Measurements from ENCODE around the gene PDSS1.
A peak's percentile ranks its signal among the peaks of the same experiment; 100 is the strongest.

PDSS1 gene

GRCh38 chr10:26725837-26726727 is 28.6 kb downstream of the PDSS1 start:
- no peaks in the 10 kb centered on the region for H3K9me3 ChIP-seq (ENCODE audit: control insufficient read depth, insufficient read depth, low read length)
- H3K4me3 ChIP-seq (ENCODE audit: low read depth, low read length) = no peak overlapping the region
- no peaks in the 10 kb centered on the region for H3K4me1 ChIP-seq (ENCODE audit: control insufficient read depth, insufficient read depth, low read length)
- no peaks in the 10 kb centered on the region for H3K27me3 ChIP-seq (ENCODE audit: control insufficient read depth, insufficient read depth, low read length)
- peaks cover 74% of the 10 kb centered on the region for H3K36me3 ChIP-seq (ENCODE audit: control insufficient read depth, insufficient read depth, low read length)
- H3K9ac ChIP-seq (ENCODE audit: low read depth, low read length) = no peak overlapping the region
- no peak overlapping the region for H3K27ac ChIP-seq (ENCODE audit: low read depth, low read length)

DNA sequence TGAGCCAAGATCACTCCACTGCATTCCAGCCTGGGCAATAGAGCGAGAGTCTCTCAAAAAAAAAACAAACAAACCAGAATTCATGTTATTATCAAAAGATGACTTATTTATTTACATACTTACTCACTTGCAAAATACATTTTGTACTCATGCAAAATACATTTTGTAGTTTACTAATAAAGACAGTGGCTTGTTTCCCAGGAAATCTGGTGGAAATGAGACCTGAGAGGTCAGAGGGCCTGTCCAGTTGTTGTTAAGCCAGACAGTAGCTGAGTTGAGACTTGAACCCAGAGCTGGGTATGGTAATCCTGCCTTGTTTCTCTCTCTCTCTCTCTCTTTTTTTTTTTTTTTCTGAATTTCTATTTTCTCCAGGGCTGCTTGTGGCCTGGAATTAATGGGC is 29.5 kb downstream of the PDSS1 start:
- Histone ChIP-seq H3K27me3 (ENCODE audit: control insufficient read depth, insufficient read depth, low read length) (no peaks in the 10 kb centered on the region), H3K9ac (ENCODE audit: low read depth, low read length) (no peak overlapping the region), H3K9me3 (ENCODE audit: control insufficient read depth, insufficient read depth, low read length) (no peaks in the 10 kb centered on the region), H3K4me3 (ENCODE audit: low read depth, low read length) (no peak overlapping the region), H3K36me3 (ENCODE audit: control insufficient read depth, insufficient read depth, low read length) (peaks cover 68% of the 10 kb centered on the region), H3K4me1 (ENCODE audit: control insufficient read depth, insufficient read depth, low read length) (no peaks in the 10 kb centered on the region), H3K27ac (ENCODE audit: low read depth, low read length) (no peak overlapping the region)

- H3K4me1 ChIP-seq (ENCODE audit: control insufficient read depth, insufficient read depth, low read length) = peaks cover under 1% of the 10 kb centered on the region; the same call in 1 of the 2 replicates
- H3K4me3 ChIP-seq (ENCODE audit: low read depth, low read length) = no peak overlapping the region
- no peak overlapping the region for H3K27ac ChIP-seq (ENCODE audit: low read depth, low read length)
- H3K9ac ChIP-seq (ENCODE audit: low read depth, low read length) = no peak overlapping the region
- no peaks in the 10 kb centered on the region for H3K9me3 ChIP-seq (ENCODE audit: control insufficient read depth, insufficient read depth, low read length)
- H3K27me3 ChIP-seq (ENCODE audit: control insufficient read depth, insufficient read depth, low read length) = no peaks in the 10 kb centered on the region
- H3K36me3 ChIP-seq (ENCODE audit: control insufficient read depth, insufficient read depth, low read length) = peaks cover 66% of the 10 kb centered on the region
Observed at GRCh38 chr10:26728957-26729356, 31.5 kb downstream of the PDSS1 start.

GRCh38 chr10:26729395-26729794 is 31.9 kb downstream of the PDSS1 start:
- Histone ChIP-seq H3K4me3 (ENCODE audit: low read depth, low read length) (no peak overlapping the region), H3K36me3 (ENCODE audit: control insufficient read depth, insufficient read depth, low read length) (peaks cover 62% of the 10 kb centered on the region), H3K27me3 (ENCODE audit: control insufficient read depth, insufficient read depth, low read length) (no peaks in the 10 kb centered on the region), H3K9ac (ENCODE audit: low read depth, low read length) (no peak overlapping the region), H3K9me3 (ENCODE audit: control insufficient read depth, insufficient read depth, low read length) (no peaks in the 10 kb centered on the region), H3K27ac (ENCODE audit: low read depth, low read length) (no peak overlapping the region), H3K4me1 (ENCODE audit: control insufficient read depth, insufficient read depth, low read length) (peaks cover 5% of the 10 kb centered on the region; the same call in 1 of the 2 replicates)

DNA sequence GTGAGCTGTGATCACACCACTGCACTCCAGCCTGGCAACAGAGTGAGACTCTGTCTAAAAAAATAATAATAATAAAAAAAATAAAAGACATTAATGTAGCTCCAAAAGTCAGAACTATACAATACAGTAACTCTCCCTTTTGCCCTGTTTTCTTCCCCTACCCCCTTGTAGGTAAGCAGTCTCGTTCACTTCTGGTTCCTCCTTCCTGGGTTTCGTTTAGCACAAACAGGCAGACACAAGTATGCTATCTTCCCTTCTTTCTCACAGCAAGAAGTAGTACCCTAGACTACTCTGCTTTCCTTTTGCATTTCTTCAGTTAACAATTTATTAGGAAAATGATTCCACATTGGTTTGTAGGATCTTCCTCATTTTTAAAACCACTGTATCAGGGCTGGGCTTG is 33.1 kb downstream of the PDSS1 start:
- Histone ChIP-seq H3K4me1 (ENCODE audit: control insufficient read depth, insufficient read depth, low read length) (peaks cover 11% of the 10 kb centered on the region; the same call in 1 of the 2 replicates), H3K27ac (ENCODE audit: low read depth, low read length) (no peak overlapping the region), H3K36me3 (ENCODE audit: control insufficient read depth, insufficient read depth, low read length) (peaks cover 60% of the 10 kb centered on the region), H3K9me3 (ENCODE audit: control insufficient read depth, insufficient read depth, low read length) (no peaks in the 10 kb centered on the region), H3K4me3 (ENCODE audit: low read depth, low read length) (no peak overlapping the region), H3K27me3 (ENCODE audit: control insufficient read depth, insufficient read depth, low read length) (no peaks in the 10 kb centered on the region), H3K9ac (ENCODE audit: low read depth, low read length) (no peak overlapping the region)

DNA sequence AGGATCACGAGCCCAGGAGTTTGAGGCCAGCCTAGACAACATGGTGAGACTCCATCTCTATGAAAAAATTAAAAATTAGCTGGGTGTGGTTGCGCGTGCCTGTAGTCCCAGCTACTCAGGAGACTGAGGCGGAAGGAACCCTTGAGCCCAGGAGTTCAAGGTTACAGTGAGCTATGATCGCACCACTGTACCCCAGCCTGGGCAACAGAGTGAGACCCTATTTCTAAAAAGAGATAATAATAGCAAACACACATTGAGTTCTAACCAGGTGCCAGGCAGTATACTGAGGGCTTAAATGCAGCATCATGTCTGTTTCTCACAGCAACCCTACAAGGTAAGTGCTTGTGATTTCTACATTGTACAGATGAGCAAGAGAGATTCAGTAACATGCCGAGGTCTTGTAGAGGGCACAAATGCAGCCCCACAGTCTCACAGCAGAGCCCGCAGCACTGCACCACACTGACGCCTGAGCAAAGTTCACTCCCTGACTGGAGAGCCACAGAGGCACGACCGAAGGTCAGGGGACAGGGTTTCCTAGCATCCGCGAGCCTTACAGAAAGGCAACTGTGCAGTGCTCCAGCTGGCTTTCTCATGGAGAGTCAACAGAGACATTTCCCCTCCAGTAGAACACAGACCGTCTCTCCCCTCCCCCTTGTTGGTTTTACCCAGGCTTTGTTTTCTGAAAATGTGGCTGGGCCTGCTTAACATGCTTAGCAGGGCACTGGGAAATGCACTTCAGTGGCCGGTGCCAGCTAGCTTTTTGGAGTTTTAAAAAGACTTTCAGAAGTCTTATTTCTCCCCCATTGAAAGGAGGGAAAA is 36.5 kb downstream of the PDSS1 start:
- H3K36me3 ChIP-seq (ENCODE audit: control insufficient read depth, insufficient read depth, low read length) = peaks cover 70% of the 10 kb centered on the region
- H3K27ac ChIP-seq (ENCODE audit: low read depth, low read length) = peak overlapping the region; percentile 83
- H3K4me1 ChIP-seq (ENCODE audit: control insufficient read depth, insufficient read depth, low read length) = peaks cover 11% of the 10 kb centered on the region; the same call in 1 of the 2 replicates
- H3K27me3 ChIP-seq (ENCODE audit: control insufficient read depth, insufficient read depth, low read length) = no peaks in the 10 kb centered on the region
- H3K9me3 ChIP-seq (ENCODE audit: control insufficient read depth, insufficient read depth, low read length) = no peaks in the 10 kb centered on the region
- H3K4me3 ChIP-seq (ENCODE audit: low read depth, low read length) = no peak overlapping the region
- H3K9ac ChIP-seq (ENCODE audit: low read depth, low read length) = no peak overlapping the region

DNA sequence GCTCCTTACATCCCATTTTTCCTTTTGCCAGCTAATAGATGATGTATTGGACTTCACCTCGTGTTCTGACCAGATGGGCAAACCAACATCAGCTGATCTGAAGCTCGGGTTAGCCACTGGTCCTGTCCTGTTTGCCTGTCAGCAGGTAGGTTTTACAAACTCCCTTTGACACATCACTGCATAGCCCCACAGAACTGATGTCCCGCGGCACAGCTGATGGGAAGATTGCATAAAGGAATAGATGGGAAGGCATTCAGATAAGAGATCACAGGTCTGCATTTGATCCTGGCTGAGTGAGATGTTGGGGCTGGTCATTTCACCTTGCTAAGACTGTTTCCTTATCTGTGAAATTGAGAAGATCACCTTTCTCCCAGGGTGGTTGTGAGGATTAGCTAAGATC is 37.9 kb downstream of the PDSS1 start:
- Histone ChIP-seq H3K27ac (ENCODE audit: low read depth, low read length) (no peak overlapping the region), H3K4me1 (ENCODE audit: control insufficient read depth, insufficient read depth, low read length) (peaks cover 11% of the 10 kb centered on the region; the same call in 1 of the 2 replicates), H3K4me3 (ENCODE audit: low read depth, low read length) (no peak overlapping the region), H3K27me3 (ENCODE audit: control insufficient read depth, insufficient read depth, low read length) (no peaks in the 10 kb centered on the region), H3K9me3 (ENCODE audit: control insufficient read depth, insufficient read depth, low read length) (no peaks in the 10 kb centered on the region), H3K9ac (ENCODE audit: low read depth, low read length) (no peak overlapping the region), H3K36me3 (ENCODE audit: control insufficient read depth, insufficient read depth, low read length) (peaks cover 75% of the 10 kb centered on the region)

- no peak overlapping the region for H3K27ac ChIP-seq (ENCODE audit: low read depth, low read length)
- no peaks in the 10 kb centered on the region for H3K9me3 ChIP-seq (ENCODE audit: control insufficient read depth, insufficient read depth, low read length)
- peaks cover 81% of the 10 kb centered on the region for H3K36me3 ChIP-seq (ENCODE audit: control insufficient read depth, insufficient read depth, low read length)
- no peaks in the 10 kb centered on the region for H3K27me3 ChIP-seq (ENCODE audit: control insufficient read depth, insufficient read depth, low read length)
- no peak overlapping the region for H3K9ac ChIP-seq (ENCODE audit: low read depth, low read length)
- H3K4me1 ChIP-seq (ENCODE audit: control insufficient read depth, insufficient read depth, low read length) = peaks cover 11% of the 10 kb centered on the region; the same call in 1 of the 2 replicates
- no peak overlapping the region for H3K4me3 ChIP-seq (ENCODE audit: low read depth, low read length)
Observed at GRCh38 chr10:26737730-26738129, 40.2 kb downstream of the PDSS1 start.

GRCh38 chr10:26738301-26738911 is 40.9 kb downstream of the PDSS1 start:
- no peak overlapping the region for H3K4me3 ChIP-seq (ENCODE audit: low read depth, low read length)
- H3K36me3 ChIP-seq (ENCODE audit: control insufficient read depth, insufficient read depth, low read length) = peaks cover 83% of the 10 kb centered on the region
- H3K4me1 ChIP-seq (ENCODE audit: control insufficient read depth, insufficient read depth, low read length) = peaks cover 13% of the 10 kb centered on the region
- no peak overlapping the region for H3K9ac ChIP-seq (ENCODE audit: low read depth, low read length)
- peak overlapping the region; percentile 9 for H3K27ac ChIP-seq (ENCODE audit: low read depth, low read length)
- no peaks in the 10 kb centered on the region for H3K27me3 ChIP-seq (ENCODE audit: control insufficient read depth, insufficient read depth, low read length)
- H3K9me3 ChIP-seq (ENCODE audit: control insufficient read depth, insufficient read depth, low read length) = no peaks in the 10 kb centered on the region

DNA sequence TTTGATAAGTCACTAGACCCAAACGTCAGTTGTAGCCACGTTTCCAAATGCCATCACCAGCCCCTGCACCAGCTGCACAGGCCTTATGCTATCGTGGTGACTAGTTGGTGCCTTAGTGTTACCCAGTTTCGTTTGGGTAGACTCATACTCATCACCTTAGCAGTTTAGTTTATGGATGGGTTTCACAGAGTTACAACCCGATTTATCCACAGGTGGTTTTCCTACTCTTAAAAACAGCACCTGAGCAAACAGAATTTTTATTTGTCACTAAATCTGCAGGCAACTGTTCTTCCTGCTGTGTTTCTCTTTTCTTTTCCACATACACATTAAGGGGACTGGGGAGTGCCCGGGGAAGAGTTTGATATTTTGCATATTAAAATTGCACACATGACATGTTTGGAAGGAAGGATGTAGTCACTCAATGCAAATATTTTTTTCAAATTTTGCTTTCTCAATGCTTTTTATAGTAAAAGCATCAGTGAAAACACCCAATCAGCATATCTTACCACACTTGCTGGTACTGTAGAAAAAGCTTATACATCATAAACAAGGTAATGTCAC is 41.6 kb downstream of the PDSS1 start:
- Histone ChIP-seq H3K4me3 (ENCODE audit: low read depth, low read length) (no peak overlapping the region), H3K9ac (ENCODE audit: low read depth, low read length) (no peak overlapping the region), H3K9me3 (ENCODE audit: control insufficient read depth, insufficient read depth, low read length) (no peaks in the 10 kb centered on the region), H3K27me3 (ENCODE audit: control insufficient read depth, insufficient read depth, low read length) (no peaks in the 10 kb centered on the region), H3K36me3 (ENCODE audit: control insufficient read depth, insufficient read depth, low read length) (peaks cover 85% of the 10 kb centered on the region), H3K4me1 (ENCODE audit: control insufficient read depth, insufficient read depth, low read length) (peaks cover 17% of the 10 kb centered on the region), H3K27ac (ENCODE audit: low read depth, low read length) (peak overlapping the region; percentile 9)

All from HUES48 (cell line).